ENCODE data around the gene TMEM132D. TPM values are rescaled to one million over a fixed set of nuclear protein-coding genes. Genes with fewer than 3 reads are reported as not detected.

The TMEM132D gene
- total RNA-seq, 1 donor from 2014 or later = 0.06 TPM

DNA sequence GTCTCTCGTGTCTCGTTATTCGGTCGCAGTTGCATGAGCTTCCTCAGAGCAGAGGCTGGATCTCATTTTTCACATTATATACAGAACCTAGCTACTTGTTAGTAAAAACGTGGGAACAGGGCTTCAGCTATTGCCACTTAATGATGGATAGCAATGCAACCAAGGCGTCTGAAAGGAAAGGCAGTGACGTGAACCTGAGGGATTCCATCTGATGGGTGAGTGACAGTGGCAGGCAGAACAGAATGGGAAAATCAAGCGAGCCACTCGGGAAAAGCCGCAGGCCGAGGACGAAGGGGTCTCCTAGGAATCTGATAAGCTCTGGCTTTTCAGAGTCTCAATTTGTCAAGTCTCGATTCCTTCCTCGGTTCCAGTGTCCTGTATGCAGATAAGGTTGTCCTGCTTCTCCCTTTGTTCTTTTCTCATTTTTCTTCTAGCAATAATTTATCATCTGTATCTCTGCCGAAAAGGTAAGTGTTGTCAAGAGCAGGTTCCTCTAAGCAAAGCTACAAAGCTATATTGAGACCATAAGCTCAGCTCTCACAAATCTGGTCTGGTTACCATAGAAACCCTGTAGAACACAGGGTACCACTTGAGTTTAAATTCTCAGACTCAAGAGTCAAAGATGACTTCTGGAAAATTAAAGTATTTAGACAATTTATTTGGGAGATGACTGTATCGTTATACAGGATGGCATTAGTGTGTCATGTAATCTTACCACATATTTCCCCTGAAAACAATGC lies 633.9 kb downstream of the TMEM132D start:
- no peak overlapping the region for H3K4me3 ChIP-seq (ENCODE audit: low read depth, low read length)
- TF ChIP-seq, protein P1, sequence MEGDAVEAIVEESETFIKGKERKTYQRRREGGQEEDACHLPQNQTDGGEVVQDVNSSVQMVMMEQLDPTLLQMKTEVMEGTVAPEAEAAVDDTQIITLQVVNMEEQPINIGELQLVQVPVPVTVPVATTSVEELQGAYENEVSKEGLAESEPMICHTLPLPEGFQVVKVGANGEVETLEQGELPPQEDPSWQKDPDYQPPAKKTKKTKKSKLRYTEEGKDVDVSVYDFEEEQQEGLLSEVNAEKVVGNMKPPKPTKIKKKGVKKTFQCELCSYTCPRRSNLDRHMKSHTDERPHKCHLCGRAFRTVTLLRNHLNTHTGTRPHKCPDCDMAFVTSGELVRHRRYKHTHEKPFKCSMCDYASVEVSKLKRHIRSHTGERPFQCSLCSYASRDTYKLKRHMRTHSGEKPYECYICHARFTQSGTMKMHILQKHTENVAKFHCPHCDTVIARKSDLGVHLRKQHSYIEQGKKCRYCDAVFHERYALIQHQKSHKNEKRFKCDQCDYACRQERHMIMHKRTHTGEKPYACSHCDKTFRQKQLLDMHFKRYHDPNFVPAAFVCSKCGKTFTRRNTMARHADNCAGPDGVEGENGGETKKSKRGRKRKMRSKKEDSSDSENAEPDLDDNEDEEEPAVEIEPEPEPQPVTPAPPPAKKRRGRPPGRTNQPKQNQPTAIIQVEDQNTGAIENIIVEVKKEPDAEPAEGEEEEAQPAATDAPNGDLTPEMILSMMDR (conservative IDR thresholded peaks at IDR 0.05; ENCODE audit: low read depth, low read length) = no peak
- no peak for DNase-seq (ENCODE audit: low read depth)

DNA sequence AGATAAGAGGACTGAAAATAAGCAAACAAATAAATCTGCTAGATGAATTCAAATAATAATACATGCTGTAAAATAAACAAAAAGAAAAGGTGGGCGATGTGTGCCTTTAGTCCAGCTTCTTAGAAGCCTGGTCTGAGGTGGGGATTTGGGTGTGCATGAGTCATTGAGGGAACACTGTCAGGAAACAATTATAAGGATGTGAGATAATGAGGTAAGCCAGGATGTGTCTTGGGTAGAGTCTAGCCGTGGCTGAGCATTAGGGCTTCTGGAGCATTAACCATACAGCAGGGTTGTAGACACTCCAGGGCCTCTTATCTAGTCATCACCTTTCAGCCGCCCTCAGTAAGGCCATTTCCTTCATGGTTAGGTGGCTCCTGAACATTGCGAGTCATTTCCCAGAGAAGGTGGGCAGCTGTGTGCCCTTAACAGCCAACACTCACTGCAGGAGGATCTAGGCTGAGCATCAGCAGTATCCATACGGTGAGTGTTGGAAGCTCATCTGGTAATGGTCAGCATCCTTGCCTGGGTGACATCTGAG lies 645.0 kb downstream of the TMEM132D start:
- no peak overlapping the region for H3K4me3 ChIP-seq (ENCODE audit: low read depth, low read length)
- no peak for DNase-seq (ENCODE audit: low read depth)
- TF ChIP-seq, protein P1 (conservative IDR thresholded peaks at IDR 0.05; ENCODE audit: low read depth, low read length) = no peak

DNA sequence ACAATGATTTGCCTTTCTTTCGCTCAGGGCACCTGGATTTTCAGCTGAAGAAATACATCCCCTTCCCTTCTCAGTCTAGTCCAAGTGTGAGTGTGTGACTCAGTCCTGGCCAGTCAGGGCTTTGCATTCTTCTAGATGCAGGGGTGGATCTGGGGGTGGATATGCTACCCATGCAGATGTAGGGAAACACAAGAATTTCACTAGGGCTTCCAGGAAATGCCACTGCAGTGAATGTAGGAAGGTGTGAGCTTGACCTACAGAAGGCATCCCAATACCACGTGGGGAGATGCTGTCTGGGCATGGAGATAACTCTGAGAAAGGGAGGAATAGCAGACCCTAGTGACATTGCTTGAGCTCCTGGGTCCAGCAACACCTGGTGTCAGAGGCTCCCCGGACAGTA lies 646.3 kb downstream of the TMEM132D start:
- TF ChIP-seq, protein P1 (conservative IDR thresholded peaks at IDR 0.05; ENCODE audit: low read depth, low read length) = no peak
- no peak for DNase-seq (ENCODE audit: low read depth)
- no peak overlapping the region for H3K4me3 ChIP-seq (ENCODE audit: low read depth, low read length)

DNA sequence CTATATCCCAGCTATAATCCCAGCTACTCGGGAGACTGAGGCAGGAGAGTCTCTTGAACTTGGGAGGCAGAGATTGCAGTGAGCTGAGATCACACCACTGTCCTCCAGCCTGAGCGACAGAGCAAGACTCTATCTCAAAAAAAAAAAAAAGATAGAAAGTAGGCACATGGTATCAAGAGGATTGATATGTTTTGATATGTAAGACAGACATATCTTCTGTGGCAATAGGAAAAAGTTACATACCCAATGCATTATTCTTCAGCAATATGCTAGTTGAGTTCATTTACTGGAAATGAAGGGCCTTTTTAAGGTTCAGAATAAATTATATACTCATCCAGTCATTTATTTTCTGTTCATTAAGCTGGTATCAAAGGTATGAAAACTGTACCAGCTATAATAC lies 657.2 kb downstream of the TMEM132D start:
- no peak for DNase-seq (ENCODE audit: low read depth)

DNA sequence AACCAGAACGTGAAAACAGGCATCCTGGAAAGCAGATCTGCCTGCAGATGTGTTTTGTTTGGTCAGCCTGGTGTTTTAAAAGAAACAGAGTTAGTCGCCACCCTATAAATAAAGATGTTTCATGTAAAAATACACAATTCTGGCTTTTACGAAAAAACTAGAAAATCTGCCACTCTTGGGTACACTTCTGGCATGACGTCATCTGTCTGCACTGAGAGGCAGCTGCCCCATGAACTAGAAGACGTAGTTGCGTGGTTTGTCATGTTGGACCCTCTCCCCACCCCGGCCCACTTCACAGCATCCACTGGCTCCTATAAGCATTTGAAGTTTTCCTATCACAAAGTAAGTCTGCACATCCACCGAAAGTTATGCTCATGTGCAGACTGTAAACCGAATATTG lies 658.1 kb downstream of the TMEM132D start:
- DNase-seq (ENCODE audit: low read depth) = no peak
- H3K4me3 ChIP-seq (ENCODE audit: low read depth, low read length) = no peak overlapping the region
- TF ChIP-seq, protein P1 (conservative IDR thresholded peaks at IDR 0.05; ENCODE audit: low read depth, low read length) = no peak

More for the DNA sequence above, 657.2 kb downstream of the TMEM132D start:
- TF ChIP-seq, protein P1 (conservative IDR thresholded peaks at IDR 0.05; ENCODE audit: low read depth, low read length) = no peak
- no peak overlapping the region for H3K4me3 ChIP-seq (ENCODE audit: low read depth, low read length)

- DNase-seq (ENCODE audit: low read depth) = no peak
- no peak overlapping the region for H3K4me3 ChIP-seq (ENCODE audit: low read depth, low read length)
- TF ChIP-seq, protein P1 (conservative IDR thresholded peaks at IDR 0.05; ENCODE audit: low read depth, low read length) = no peak
Observed at GRCh38 chr12:129241852-129242251, 662.0 kb downstream of the TMEM132D start.

- H3K4me3 ChIP-seq (ENCODE audit: low read depth, low read length) = no peak overlapping the region
- TF ChIP-seq, protein P1 (conservative IDR thresholded peaks at IDR 0.05; ENCODE audit: low read depth, low read length) = no peak
- no peak for DNase-seq (ENCODE audit: low read depth)
Observed at GRCh38 chr12:129237881-129238280, 665.9 kb downstream of the TMEM132D start.
